A673 (cell line): Measurements from ENCODE around the gene PIGV. TPM values are rescaled to one million over a fixed set of nuclear protein-coding genes. Genes with fewer than 3 reads are reported as not detected.

Experiments
- BruUV-seq: library from RNA; stranded (reverse); fragments of 400-500 nt; replicated peaks from 2 replicates; lab custom pipeline; 2021; lab: Mats Ljungman, UMichigan
- CTCF ChIA-PET: fragments of 300-600 bp; sonication (Branson Sonifier 250); formaldehyde crosslinking; loops from one replicate; lab custom pipeline; 2022; ENCODE audit warnings: antibody characterized with exemption; lab: Charles Lee
- POLR2A ChIA-PET: fragments of 300-600 bp; sonication (Branson Sonifier 250); formaldehyde crosslinking; loops from one replicate; lab custom pipeline; 2022; ENCODE audit warnings: antibody characterized with exemption; ENCODE audit not compliant: low non-redundant PET; lab: Charles Lee
- DNase-seq: peaks from one replicate; pipeline ENCODE4 v3.0.0-alpha.2; 2015; ENCODE audit warnings: low spot score
- H3K27ac ChIP-seq: fragments of 200-600 bp; sonication (generic); 2 replicates; pipeline ENCODE4 v1.5.1; 2016; ENCODE audit warnings: mixed run types, low read depth, mild to moderate bottlenecking, mixed read lengths, antibody characterized with exemption, low read length; ENCODE audit not compliant: poor library complexity, severe bottlenecking
- H3K27me3 ChIP-seq: fragments of 200-600 bp; sonication (generic); replicated peaks from 2 replicates; pipeline ENCODE4 v1.6.1; 2017; ENCODE audit warnings: mixed run types, low read depth, mild to moderate bottlenecking, mixed read lengths, antibody characterized with exemption, low read length; ENCODE audit not compliant: insufficient read depth, poor library complexity
- H3K36me3 ChIP-seq: fragments of 200-600 bp; sonication (generic); 2 replicates; pipeline ENCODE4 v1.6.1; 2016; ENCODE audit warnings: mixed run types, mild to moderate bottlenecking, mixed read lengths, antibody characterized with exemption, low read length; ENCODE audit not compliant: insufficient read depth, poor library complexity, severe bottlenecking
- H3K4me1 ChIP-seq: fragments of 200-600 bp; sonication (generic); 2 replicates; pipeline ENCODE4 v1.6.1; 2017; ENCODE audit warnings: mixed run types, mild to moderate bottlenecking, mixed read lengths, antibody characterized with exemption, low read length; ENCODE audit not compliant: insufficient read depth, poor library complexity, severe bottlenecking
- H3K4me3 ChIP-seq: fragments of 200-600 bp; sonication (generic); 2 replicates; pipeline ENCODE4 v1.5.1; 2016; ENCODE audit warnings: low read depth, mixed run types, mild to moderate bottlenecking, mixed read lengths, low read length; ENCODE audit not compliant: poor library complexity, severe bottlenecking
- H3K9me3 ChIP-seq: fragments of 200-600 bp; sonication (generic); 2 replicates; pipeline ENCODE4 v1.6.1; 2016; ENCODE audit warnings: mixed run types, low read depth, mild to moderate bottlenecking, mixed read lengths, antibody characterized with exemption, low read length; ENCODE audit not compliant: poor library complexity, severe bottlenecking
- EZH2 ChIP-seq: fragments of 200-600 bp; sonication (generic); IDR thresholded peaks from 2 replicates; pipeline ENCODE4 v1.6.1; 2017; ENCODE audit warnings: borderline replicate concordance, low read depth, mild to moderate bottlenecking, mixed read lengths, antibody characterized with exemption, low read length; ENCODE audit not compliant: poor library complexity, severe bottlenecking
- intact Hi-C: fragments of 100-400 bp; cut with micrococcal nuclease; formaldehyde crosslinking; loops from one replicate; pipeline ENCODE4 v1.10.0; 2022; ENCODE audit not compliant: unreplicated experiment
- total RNA-seq: library from RNA; stranded (reverse); gene quantifications from 2 replicates; pipeline ENCODE4 v1.2.3, GENCODE V29; 2021
- TF ChIP-seq, protein P1 (sequence below): fragments of 300-800, 200-600 bp; sonication (generic); conservative IDR thresholded peaks from 2 replicates; pipeline ENCODE4 v1.5.1; 2017; ENCODE audit warnings: low read depth, mild to moderate bottlenecking, antibody characterized with exemption, low read length, moderate library complexity, mixed read lengths

The PIGV gene
- total RNA-seq, 1 experiment from 2014 or later, result 4.9 TPM

DNA sequence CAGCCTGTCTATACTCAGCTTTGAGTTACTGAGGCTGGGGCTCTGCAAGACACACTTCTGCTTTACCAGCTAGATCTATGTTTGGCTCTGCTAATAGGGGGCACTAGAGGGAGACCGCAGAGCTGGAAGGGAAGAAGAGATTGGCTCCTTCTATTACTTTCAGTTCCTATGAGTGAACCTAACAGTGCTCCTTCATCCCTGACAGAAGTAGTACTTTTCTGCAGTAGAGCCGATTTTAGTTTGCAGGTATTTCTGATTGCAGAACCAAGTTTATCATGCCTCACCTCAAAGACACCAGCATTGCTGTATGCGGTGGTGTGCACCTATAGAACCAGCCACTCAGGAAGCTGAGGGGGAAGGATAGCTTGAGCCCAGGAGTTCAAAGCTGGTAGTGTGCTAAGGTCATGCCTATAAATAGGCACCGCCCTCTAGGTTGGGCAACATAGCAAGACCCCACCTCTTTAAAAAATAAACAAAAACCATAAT is 33.1 kb downstream of the PIGV start:
- no peaks in the 10 kb centered on the region for H3K27me3 ChIP-seq
- intact Hi-C loops, result no loop called here
- H3K9me3 ChIP-seq, result no peaks in the 10 kb centered on the region
- no peak overlapping the region for H3K4me3 ChIP-seq
- H3K27ac ChIP-seq, result no peak overlapping the region
- DNase-seq, result peak; percentile 21
- TF ChIP-seq, protein P1, sequence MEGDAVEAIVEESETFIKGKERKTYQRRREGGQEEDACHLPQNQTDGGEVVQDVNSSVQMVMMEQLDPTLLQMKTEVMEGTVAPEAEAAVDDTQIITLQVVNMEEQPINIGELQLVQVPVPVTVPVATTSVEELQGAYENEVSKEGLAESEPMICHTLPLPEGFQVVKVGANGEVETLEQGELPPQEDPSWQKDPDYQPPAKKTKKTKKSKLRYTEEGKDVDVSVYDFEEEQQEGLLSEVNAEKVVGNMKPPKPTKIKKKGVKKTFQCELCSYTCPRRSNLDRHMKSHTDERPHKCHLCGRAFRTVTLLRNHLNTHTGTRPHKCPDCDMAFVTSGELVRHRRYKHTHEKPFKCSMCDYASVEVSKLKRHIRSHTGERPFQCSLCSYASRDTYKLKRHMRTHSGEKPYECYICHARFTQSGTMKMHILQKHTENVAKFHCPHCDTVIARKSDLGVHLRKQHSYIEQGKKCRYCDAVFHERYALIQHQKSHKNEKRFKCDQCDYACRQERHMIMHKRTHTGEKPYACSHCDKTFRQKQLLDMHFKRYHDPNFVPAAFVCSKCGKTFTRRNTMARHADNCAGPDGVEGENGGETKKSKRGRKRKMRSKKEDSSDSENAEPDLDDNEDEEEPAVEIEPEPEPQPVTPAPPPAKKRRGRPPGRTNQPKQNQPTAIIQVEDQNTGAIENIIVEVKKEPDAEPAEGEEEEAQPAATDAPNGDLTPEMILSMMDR, result peak; percentile 30; the same call in 1 of the 2 replicates
- TF ChIP-seq EZH2, result no peak
- CTCF ChIA-PET, result interaction anchor here (0.9 kb wide), 1 partner anchor 77 kb away, joined by 6 read pairs; no protein-coding TSS in a partner anchor
- BruUV-seq, result no TSS peak
- no peaks in the 10 kb centered on the region for H3K36me3 ChIP-seq
- POLR2A ChIA-PET, result no interaction called here
- no peaks in the 10 kb centered on the region for H3K4me1 ChIP-seq

DNA sequence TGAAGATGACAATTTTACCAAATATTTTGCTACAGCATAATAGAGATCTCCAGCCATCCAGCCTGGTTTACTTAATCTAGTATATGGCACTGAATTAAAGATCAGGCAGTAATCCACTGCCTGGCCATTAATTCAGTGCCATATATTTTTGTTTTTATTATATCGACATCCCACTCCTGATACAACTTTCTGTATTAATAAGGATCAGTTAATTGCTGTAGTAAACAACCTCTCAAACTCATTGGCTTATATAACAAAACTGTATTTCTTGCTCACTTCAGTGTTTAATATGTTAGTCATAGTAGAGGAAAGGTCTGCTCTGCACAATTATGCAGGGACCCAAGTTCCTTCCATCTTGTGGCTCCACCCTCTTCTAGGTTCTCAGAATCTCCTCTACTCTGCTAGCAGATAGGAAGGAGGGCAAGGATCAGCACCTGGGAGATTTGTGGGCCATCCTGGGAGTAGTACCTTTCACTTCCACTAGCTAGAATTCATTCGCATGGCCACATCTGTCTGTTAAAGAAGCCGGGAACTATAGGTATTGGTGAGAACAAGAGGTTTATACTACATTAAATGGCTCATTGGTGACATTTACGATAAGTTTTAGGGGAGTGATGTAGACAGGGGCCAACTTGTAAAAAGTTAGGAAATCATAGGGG is 35.1 kb downstream of the PIGV start:
- CTCF ChIA-PET, result interaction anchor here (0.6 to 0.7 kb wide), 2 partner anchors 15 to 209 kb away, joined by 3 to 7 read pairs; no protein-coding TSS in a partner anchor
- Histone ChIP-seq H3K9me3 (no peaks in the 10 kb centered on the region), H3K27ac (no peak overlapping the region), H3K4me3 (no peak overlapping the region), H3K4me1 (peaks cover 5% of the 10 kb centered on the region), H3K36me3 (no peaks in the 10 kb centered on the region), H3K27me3 (no peaks in the 10 kb centered on the region)
- no peak for TF ChIP-seq EZH2
- TF ChIP-seq, protein P1, result no peak
- intact Hi-C loops, result no loop called here
- POLR2A ChIA-PET, result no interaction called here
- no TSS peak for BruUV-seq
- no peak for DNase-seq

DNA sequence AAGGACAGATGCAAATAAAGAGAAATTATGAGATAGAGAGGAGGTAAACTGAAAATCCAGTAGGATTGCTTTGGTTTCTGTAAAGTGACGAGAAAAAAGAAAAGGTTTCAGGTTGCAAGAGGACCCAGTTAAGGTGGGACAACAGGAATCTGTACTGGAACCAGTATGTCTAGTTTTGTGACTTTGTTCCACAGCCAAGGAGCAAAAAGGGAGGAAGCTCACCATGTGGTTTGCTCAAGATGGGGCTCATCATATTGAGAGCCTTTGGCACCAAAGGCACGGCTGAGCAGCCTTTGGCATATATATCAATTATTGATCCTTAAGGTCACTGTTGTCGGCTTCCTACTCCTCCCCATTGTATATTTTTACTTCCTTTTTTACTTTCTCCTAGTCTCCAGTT is 37.0 kb downstream of the PIGV start:
- TF ChIP-seq, protein P1, result no peak
- TF ChIP-seq EZH2, result no peak
- no peak overlapping the region for H3K27ac ChIP-seq
- peaks cover 5% of the 10 kb centered on the region for H3K4me1 ChIP-seq
- no peak for DNase-seq
- H3K27me3 ChIP-seq, result no peaks in the 10 kb centered on the region
- H3K4me3 ChIP-seq, result no peak overlapping the region
- CTCF ChIA-PET, result no interaction called here
- POLR2A ChIA-PET, result no interaction called here
- intact Hi-C loops, result no loop called here
- H3K36me3 ChIP-seq, result no peaks in the 10 kb centered on the region
- no peaks in the 10 kb centered on the region for H3K9me3 ChIP-seq
- no TSS peak for BruUV-seq
